ENCODE measurements around the gene THRSP. TPM values are rescaled to one million over a fixed set of nuclear protein-coding genes. Genes with fewer than 3 reads are reported as not detected.
"Not testable (repeated sequence)": the region's sequence is repeated elsewhere in the genome, so short reads cannot be mapped to it uniquely, and the experiment has no call there.

The THRSP gene
- total and polyA plus RNA-seq, 2 of the 4 experiments (the other 2 are of a cell fraction) = not detected

DNA sequence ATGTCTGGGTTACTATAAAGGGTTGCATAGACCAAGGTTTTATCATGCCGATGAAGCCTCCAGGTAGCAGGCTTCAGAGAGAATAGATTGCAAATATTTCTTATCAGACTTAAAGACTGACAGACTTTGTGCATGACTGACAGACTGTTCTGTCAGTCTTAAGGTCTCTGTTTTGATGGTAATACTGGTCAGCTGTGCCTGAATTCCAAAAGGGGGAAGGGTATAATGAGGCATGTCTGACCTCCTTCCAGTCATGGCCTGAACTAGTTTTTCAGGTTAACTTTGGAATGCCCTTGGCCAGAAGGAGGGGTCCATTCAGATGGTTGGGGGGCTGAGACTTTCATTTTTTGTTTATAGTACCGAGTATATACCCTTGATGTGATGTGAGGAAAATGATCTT is 35.9 kb upstream of the THRSP start:
- no peak overlapping the region for H2BK20ac ChIP-seq (ENCODE audit: low read depth, low read length)
- dilution Hi-C loops (cut with HindIII; ENCODE audit: low sequenced_read_pairs, unreplicated experiment) (no loop called here), in situ Hi-C loops (cut with MboI; ENCODE audit: low sequenced_read_pairs) (no loop called here), intact Hi-C loops (cut with micrococcal nuclease) (no loop called here)
- no peaks in the 10 kb centered on the region for H3K27me3 ChIP-seq (ENCODE audit: control insufficient read depth, insufficient read depth, low read length)
- no peaks in the 10 kb centered on the region for H3K36me3 ChIP-seq (ENCODE audit: control insufficient read depth, insufficient read depth, low read length)
- no peak overlapping the region for H2AK5ac ChIP-seq (ENCODE audit: low read depth, low read length)
- TF ChIP-seq POLR2A (IDR thresholded peaks at IDR 0.05; ENCODE audit: low read depth, low read length) (no peak), FOS (IDR thresholded peaks at IDR 0.05; ENCODE audit: low read depth, low read length) (no peak), BHLHE40 (IDR thresholded peaks at IDR 0.05; ENCODE audit: low read depth, low read length) (no peak), MAFK (IDR thresholded peaks at IDR 0.05; ENCODE audit: low read depth, low read length) (no peak), RCOR1 (IDR thresholded peaks at IDR 0.05; ENCODE audit: insufficient replicate concordance, low read length) (no peak), CHD1 (IDR thresholded peaks at IDR 0.05; ENCODE audit: low read depth, low read length) (no peak), CEBPB (IDR thresholded peaks at IDR 0.05; ENCODE audit: low read depth, low read length) (no peak)
- TF ChIP-seq, protein P1, sequence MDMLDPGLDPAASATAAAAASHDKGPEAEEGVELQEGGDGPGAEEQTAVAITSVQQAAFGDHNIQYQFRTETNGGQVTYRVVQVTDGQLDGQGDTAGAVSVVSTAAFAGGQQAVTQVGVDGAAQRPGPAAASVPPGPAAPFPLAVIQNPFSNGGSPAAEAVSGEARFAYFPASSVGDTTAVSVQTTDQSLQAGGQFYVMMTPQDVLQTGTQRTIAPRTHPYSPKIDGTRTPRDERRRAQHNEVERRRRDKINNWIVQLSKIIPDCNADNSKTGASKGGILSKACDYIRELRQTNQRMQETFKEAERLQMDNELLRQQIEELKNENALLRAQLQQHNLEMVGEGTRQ (IDR thresholded peaks at IDR 0.05; ENCODE audit: low read depth, low read length) = no peak
- no peak overlapping the region for H2BK5ac ChIP-seq (ENCODE audit: low read depth, low read length, poor library complexity, severe bottlenecking)
- no peaks in the 10 kb centered on the region for H3K79me1 ChIP-seq (ENCODE audit: low read depth in 1 of 2, low read length in 2 of 2)
- DNase-seq (no peak), ATAC-seq (ENCODE audit: low read depth) (no peak)
- H3K27ac ChIP-seq (ENCODE audit: insufficient read depth, low read length) = no peak overlapping the region
- H2BK120ac ChIP-seq (ENCODE audit: low read depth, low read length) = no peak overlapping the region
- WGBS, 2 experiments (ENCODE audit: extremely low coverage in 2 of 2, insufficient read length in 1 of 2) = no CpG with 5 or more reads among the region's 2 CpGs
- no peak overlapping the region for H4K8ac ChIP-seq (ENCODE audit: low read depth in 2 of 2, low read length in 2 of 2)
- no peak overlapping the region for H2AFZ ChIP-seq (replicated peaks; ENCODE audit: low read length, poor library complexity)
- H3K9me3 ChIP-seq (ENCODE audit: control insufficient read depth, insufficient read depth, low read length) = no peaks in the 10 kb centered on the region
- no peak overlapping the region for H3K14ac ChIP-seq (replicated peaks; ENCODE audit: low read depth, low read length)
- BruUV-seq (replicated peaks) = no TSS peak
- no peak overlapping the region for H3K4ac ChIP-seq (ENCODE audit: low read depth, low read length)
- no peak overlapping the region for H3K4me3 ChIP-seq (ENCODE audit: insufficient read depth, low read depth, low read length)
- H3K9me1 ChIP-seq (ENCODE audit: insufficient read depth, low read length) = no peaks in the 10 kb centered on the region; the same call in none of the 2 replicates
- H3K23ac ChIP-seq (ENCODE audit: low read depth, low read length) = no peak overlapping the region
- H3K56ac ChIP-seq (ENCODE audit: extremely low read depth, insufficient read depth, low read length) = no peak overlapping the region
- H3K4me2 ChIP-seq (ENCODE audit: low read depth, low read length) = no peak overlapping the region
- no peak overlapping the region for H4K5ac ChIP-seq (ENCODE audit: low read depth, low read length)
- no peak overlapping the region for H2AK9ac ChIP-seq (replicated peaks; ENCODE audit: low read depth, low read length, poor library complexity)
- CTCF ChIA-PET = no interaction called here
- no peak overlapping the region for H4K91ac ChIP-seq (ENCODE audit: insufficient read depth, low read depth, low read length)
- H3K4me1 ChIP-seq (ENCODE audit: control insufficient read depth, insufficient read depth, low read length) = peaks cover 3% of the 10 kb centered on the region; the same call in 1 of the 2 replicates
- no peak overlapping the region for H3K9ac ChIP-seq (ENCODE audit: low read depth, low read length)
- no peaks in the 10 kb centered on the region for H4K20me1 ChIP-seq (ENCODE audit: insufficient read depth, low read length)
- no peak overlapping the region for H3K18ac ChIP-seq (ENCODE audit: low read depth, low read length)
- POLR2A ChIA-PET (ENCODE audit: unreplicated experiment) = no interaction called here
- H2BK15ac ChIP-seq (ENCODE audit: low read depth, low read length) = no peak overlapping the region

DNA sequence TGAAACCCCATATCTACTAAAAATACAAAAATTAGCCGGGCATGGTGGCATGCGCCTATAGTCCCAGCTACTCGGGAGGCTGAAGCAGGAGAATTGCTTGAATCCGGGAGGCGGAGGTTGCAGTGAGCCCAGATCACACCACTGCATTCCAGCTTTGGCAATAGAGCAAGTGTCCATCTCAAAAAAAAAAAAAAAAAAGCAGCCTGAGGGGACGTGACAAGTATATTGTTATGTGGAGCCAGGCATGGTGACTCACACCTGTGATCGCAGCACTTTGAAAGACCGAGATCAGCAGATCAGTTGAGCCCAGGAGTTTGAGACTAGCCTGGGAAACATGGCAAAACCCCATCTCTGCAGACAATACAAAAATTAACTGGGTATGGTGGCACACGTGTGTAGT is 35.2 kb upstream of the THRSP start:
- H2BK5ac ChIP-seq (ENCODE audit: low read depth, low read length, poor library complexity, severe bottlenecking); H3K27ac ChIP-seq (ENCODE audit: insufficient read depth, low read length); H3K36me3 ChIP-seq (ENCODE audit: control insufficient read depth, insufficient read depth, low read length); H2BK120ac ChIP-seq (ENCODE audit: low read depth, low read length); H3K56ac ChIP-seq (ENCODE audit: extremely low read depth, insufficient read depth, low read length); H4K20me1 ChIP-seq (ENCODE audit: insufficient read depth, low read length); intact Hi-C loops (cut with micrococcal nuclease); ATAC-seq (ENCODE audit: low read depth); H4K8ac ChIP-seq (ENCODE audit: low read depth in 2 of 2, low read length in 2 of 2); H3K4me2 ChIP-seq (ENCODE audit: low read depth, low read length); H3K9ac ChIP-seq (ENCODE audit: low read depth, low read length); H3K79me1 ChIP-seq (ENCODE audit: low read depth in 1 of 2, low read length in 2 of 2); H3K27me3 ChIP-seq (ENCODE audit: control insufficient read depth, insufficient read depth, low read length); DNase-seq; H2AFZ ChIP-seq (replicated peaks; ENCODE audit: low read length, poor library complexity); H2AK5ac ChIP-seq (ENCODE audit: low read depth, low read length); H3K14ac ChIP-seq (replicated peaks; ENCODE audit: low read depth, low read length); H4K5ac ChIP-seq (ENCODE audit: low read depth, low read length); H3K4me1 ChIP-seq (ENCODE audit: control insufficient read depth, insufficient read depth, low read length); H3K18ac ChIP-seq (ENCODE audit: low read depth, low read length); H3K9me1 ChIP-seq (ENCODE audit: insufficient read depth, low read length); H2BK20ac ChIP-seq (ENCODE audit: low read depth, low read length); H3K9me3 ChIP-seq (ENCODE audit: control insufficient read depth, insufficient read depth, low read length); H4K91ac ChIP-seq (ENCODE audit: insufficient read depth, low read depth, low read length); in situ Hi-C loops (cut with MboI; ENCODE audit: low sequenced_read_pairs); H3K23ac ChIP-seq (ENCODE audit: low read depth, low read length); POLR2A ChIA-PET (ENCODE audit: unreplicated experiment); H3K4ac ChIP-seq (ENCODE audit: low read depth, low read length); dilution Hi-C loops (cut with HindIII; ENCODE audit: low sequenced_read_pairs, unreplicated experiment); BruUV-seq (replicated peaks); H2AK9ac ChIP-seq (replicated peaks; ENCODE audit: low read depth, low read length, poor library complexity); H3K4me3 ChIP-seq (ENCODE audit: insufficient read depth, low read depth, low read length); H2BK15ac ChIP-seq (ENCODE audit: low read depth, low read length): not testable (repeated sequence)
- CTCF ChIA-PET = interaction anchor here (0.6 kb wide), 1 partner anchor 200 kb away, joined by 3 read pairs; no protein-coding TSS in a partner anchor
- WGBS, 2 experiments (ENCODE audit: extremely low coverage in 2 of 2, insufficient read length in 1 of 2) = 90% methylated on average over 2 of the region's 9 CpGs; no CpG with 5 or more reads in 1 of the 2 experiments

All from IMR-90 (cell line).